ENCODE results near the gene PPP2R3C.

GRCh38 chr14:35114036-35114435 is 7.8 kb downstream of the PPP2R3C start:
- TF ChIP-seq CTCF (IDR thresholded peaks at IDR 0.05) (no peak), SIN3A (IDR thresholded peaks at IDR 0.05; ENCODE audit: borderline replicate concordance, insufficient read depth, low read depth, low read length) (no peak), REST (IDR thresholded peaks at IDR 0.05; ENCODE audit: insufficient read depth in 1 of 2, low read depth in 2 of 2, low read length in 1 of 2) (no peak)

Data from Panc1 (cell line).